WTC11 (cell line): ENCODE measurements around the gene SAMSN1. TPM values are rescaled to one million over a fixed set of nuclear protein-coding genes. Genes with fewer than 3 reads are reported as not detected.

Source experiments
- ATAC-seq: fragments of 200-7000 bp; cut with Tn5 transposase; 2 replicates; pipeline ENCODE4 v1.10.0; 2021; ENCODE audit warnings: mild to moderate bottlenecking, moderate library complexity
- CTCF ChIA-PET: fragments of 300-600 bp; sonication (Branson Sonifier 250); formaldehyde crosslinking; loops from one replicate; lab custom pipeline; 2021; ENCODE audit warnings: antibody characterized with exemption; lab: Charles Lee
- POLR2A ChIA-PET: fragments of 350-600 bp; sonication (Branson Sonifier 250); formaldehyde crosslinking; loops from one replicate; lab custom pipeline; 2021; ENCODE audit warnings: antibody characterized with exemption; lab: Charles Lee
- DNase-seq: peaks from one replicate; pipeline ENCODE4 v3.0.0; 2021; ENCODE audit warnings: low spot score
- H3K27ac Mint-ChIP-seq: 2 replicates; pipeline ENCODE4 v1.8.0; 2021; ENCODE audit warnings: mixed read lengths
- H3K27me3 Mint-ChIP-seq: 2 replicates; pipeline ENCODE4 v1.8.0; 2021; ENCODE audit warnings: low read depth, mild to moderate bottlenecking, moderate library complexity, mixed read lengths
- H3K36me3 Mint-ChIP-seq: 2 replicates; pipeline ENCODE4 v1.8.0; 2021; ENCODE audit warnings: mixed read lengths
- H3K4me1 Mint-ChIP-seq: 2 replicates; pipeline ENCODE4 v1.8.0; 2022; ENCODE audit warnings: mixed read lengths
- H3K4me3 Mint-ChIP-seq: 2 replicates; pipeline ENCODE4 v1.8.0; 2021; ENCODE audit warnings: mild to moderate bottlenecking, moderate library complexity, mixed read lengths
- H3K9me3 Mint-ChIP-seq: 2 replicates; pipeline ENCODE4 v1.8.0; 2021; ENCODE audit warnings: mixed read lengths
- ATF1 ChIP-seq: sonication (generic); formaldehyde crosslinking; IDR thresholded peaks from 2 replicates; pipeline ENCODE4 v1.8.1; 2023; ENCODE audit warnings: mild to moderate bottlenecking, moderate library complexity, missing genetic modification reagents
- CREM ChIP-seq: sonication (generic); formaldehyde crosslinking; IDR thresholded peaks from 2 replicates; pipeline ENCODE4 v1.8.1; 2022; ENCODE audit warnings: mild to moderate bottlenecking, missing genetic modification reagents, moderate library complexity
- E2F1 ChIP-seq: sonication (generic); formaldehyde crosslinking; IDR thresholded peaks from 2 replicates; pipeline ENCODE4 v1.8.0; 2022; ENCODE audit warnings: mild to moderate bottlenecking, missing genetic modification reagents
- EMX1 ChIP-seq: fragments of 250-450 bp; sonication (Bioruptor Pico); IDR thresholded peaks from 2 replicates; pipeline ENCODE4 v1.8.0; 2021; ENCODE audit warnings: mild to moderate bottlenecking
- ETV6 ChIP-seq: sonication (generic); formaldehyde crosslinking; IDR thresholded peaks from 2 replicates; pipeline ENCODE4 v1.8.1; 2022; ENCODE audit warnings: mild to moderate bottlenecking, missing genetic modification reagents
- FOXJ3 ChIP-seq: sonication (generic); formaldehyde crosslinking; IDR thresholded peaks from 2 replicates; pipeline ENCODE4 v1.9.0; 2021; ENCODE audit warnings: missing genetic modification reagents, mild to moderate bottlenecking, borderline replicate concordance
- OVOL2 ChIP-seq: fragments of 250-450 bp; sonication (Bioruptor Pico); IDR thresholded peaks from 2 replicates; pipeline ENCODE4 v1.9.0; 2021; ENCODE audit warnings: mild to moderate bottlenecking, borderline replicate concordance
- PRRX2 ChIP-seq: fragments of 250-450 bp; sonication (Bioruptor Pico); IDR thresholded peaks from 2 replicates; pipeline ENCODE4 v1.8.0; 2021; ENCODE audit warnings: mild to moderate bottlenecking
- SOX15 ChIP-seq: fragments of 250-450 bp; sonication (Bioruptor Pico); IDR thresholded peaks from 2 replicates; pipeline ENCODE4 v1.9.0; 2021; ENCODE audit warnings: mild to moderate bottlenecking
- SP1 ChIP-seq: sonication (generic); formaldehyde crosslinking; conservative IDR thresholded peaks from 2 replicates; pipeline ENCODE4 v1.8.1; 2022; ENCODE audit warnings: missing genetic modification reagents
- ZBTB21 ChIP-seq: sonication (generic); formaldehyde crosslinking; IDR thresholded peaks from 2 replicates; pipeline ENCODE4 v1.8.1; 2023; ENCODE audit warnings: mild to moderate bottlenecking, missing genetic modification reagents, borderline replicate concordance
- ZNF121 ChIP-seq: sonication (generic); formaldehyde crosslinking; IDR thresholded peaks from 2 replicates; pipeline ENCODE4 v1.8.0; 2023; ENCODE audit warnings: missing genetic modification reagents
- ZNF232 ChIP-seq: sonication (generic); formaldehyde crosslinking; IDR thresholded peaks from 2 replicates; pipeline ENCODE4 v1.8.0; 2022; ENCODE audit warnings: mild to moderate bottlenecking, missing genetic modification reagents
- ZNF423 ChIP-seq: fragments of 250-450 bp; sonication (Bioruptor Pico); IDR thresholded peaks from 2 replicates; pipeline ENCODE4 v2.1.2; 2022; ENCODE audit warnings: mild to moderate bottlenecking, moderate library complexity
- ZNF671 ChIP-seq: fragments of 250-450 bp; sonication (Bioruptor Pico); IDR thresholded peaks from 2 replicates; pipeline ENCODE4 v1.8.0; 2021; ENCODE audit warnings: mild to moderate bottlenecking
- total RNA-seq: library from RNA; stranded (reverse); gene quantifications from 3 replicates; pipeline ENCODE4 v1.2.3, GENCODE V29; 2021
- TF ChIP-seq, protein P1 (sequence below): sonication (generic); formaldehyde crosslinking; IDR thresholded peaks from 2 replicates; pipeline ENCODE4 v1.8.1; 2023; ENCODE audit warnings: mild to moderate bottlenecking, missing genetic modification reagents, moderate library complexity
- TF ChIP-seq, protein P2 (sequence below): fragments of 250-450 bp; sonication (Bioruptor Pico); IDR thresholded peaks from 2 replicates; pipeline ENCODE4 v2.1.2; 2022; ENCODE audit warnings: mild to moderate bottlenecking, moderate library complexity
- TF ChIP-seq, protein P3 (sequence below): sonication (generic); formaldehyde crosslinking; IDR thresholded peaks from 2 replicates; pipeline ENCODE4 v1.8.1; 2023; ENCODE audit warnings: mild to moderate bottlenecking, missing genetic modification reagents, borderline replicate concordance
- TF ChIP-seq, protein P4 (sequence below): sonication (generic); formaldehyde crosslinking; IDR thresholded peaks from 2 replicates; pipeline ENCODE4 v1.8.1; 2023; ENCODE audit warnings: mild to moderate bottlenecking, missing genetic modification reagents
- TF ChIP-seq, protein P5 (sequence below): fragments of 250-450 bp; sonication (Bioruptor Pico); IDR thresholded peaks from 2 replicates; pipeline ENCODE4 v1.8.0; 2021; ENCODE audit warnings: mild to moderate bottlenecking
- TF ChIP-seq, protein P6 (sequence below): sonication (generic); formaldehyde crosslinking; IDR thresholded peaks from 2 replicates; pipeline ENCODE4 v1.8.1; 2022; ENCODE audit warnings: missing genetic modification reagents, borderline replicate concordance

Gene SAMSN1
- total RNA-seq, 1 experiment from 2014 or later: 1.2 TPM

- no peak for TF ChIP-seq ZBTB21 (CRISPR knock-in tag)
- TF ChIP-seq, all 79 proteins: peak for 0
Observed at GRCh38 chr21:14486869-14487268, 59.2 kb downstream of the SAMSN1 start (continued).

DNA sequence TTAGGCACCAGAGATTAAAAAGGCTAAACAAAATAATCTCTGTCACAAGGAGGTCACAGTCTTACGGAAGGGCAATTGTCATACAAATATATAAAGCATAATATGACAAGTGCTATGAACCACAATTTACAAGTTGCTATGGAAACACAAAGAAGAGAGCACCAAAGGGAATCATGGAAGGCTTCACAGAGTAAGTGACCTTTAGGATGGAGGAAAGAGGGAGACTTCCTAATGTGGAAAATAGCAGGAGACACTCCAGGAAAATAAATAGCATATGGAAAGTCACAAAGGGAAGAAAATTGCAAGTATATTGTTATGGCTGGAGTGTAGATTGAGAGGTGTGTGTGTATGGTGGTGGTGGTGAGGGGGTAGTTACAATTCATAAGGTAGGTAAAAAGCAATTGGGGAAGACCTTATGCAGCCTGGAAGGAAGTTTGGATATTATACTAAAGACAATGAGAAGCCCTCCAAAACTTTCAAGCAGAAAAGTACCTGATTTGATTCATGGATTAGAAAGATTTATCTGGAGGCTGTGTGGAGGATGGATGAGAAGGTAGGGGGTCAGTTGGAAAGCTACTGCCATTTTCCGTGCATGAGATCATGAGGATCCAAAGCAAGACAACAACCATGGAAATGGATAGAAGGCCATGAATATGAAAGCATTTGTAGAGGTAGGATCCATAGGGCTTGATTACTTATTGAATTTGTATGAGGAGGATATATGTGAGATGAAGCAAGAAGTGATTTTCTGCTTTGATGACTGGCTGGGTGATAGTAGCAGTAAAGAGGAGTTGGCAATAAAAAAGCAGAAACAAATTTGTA lies 61.7 kb downstream of the SAMSN1 start:
- no peaks in the 10 kb centered on the region for H3K4me1 Mint-ChIP-seq
- no peaks in the 10 kb centered on the region for H3K27me3 Mint-ChIP-seq
- no peaks in the 10 kb centered on the region for H3K36me3 Mint-ChIP-seq
- H3K9me3 Mint-ChIP-seq: peaks cover 8% of the 10 kb centered on the region
- H3K27ac Mint-ChIP-seq: no peak overlapping the region
- ATAC-seq (no peak), DNase-seq (no peak)
- H3K4me3 Mint-ChIP-seq: no peak overlapping the region
- CTCF ChIA-PET: no interaction called here
- no peak for TF ChIP-seq SP1 (CRISPR knock-in tag)
- TF ChIP-seq ZNF121 (CRISPR knock-in tag): no peak
- no peak for TF ChIP-seq ZNF671 (CRISPR knock-in tag)
- TF ChIP-seq, protein P1, sequence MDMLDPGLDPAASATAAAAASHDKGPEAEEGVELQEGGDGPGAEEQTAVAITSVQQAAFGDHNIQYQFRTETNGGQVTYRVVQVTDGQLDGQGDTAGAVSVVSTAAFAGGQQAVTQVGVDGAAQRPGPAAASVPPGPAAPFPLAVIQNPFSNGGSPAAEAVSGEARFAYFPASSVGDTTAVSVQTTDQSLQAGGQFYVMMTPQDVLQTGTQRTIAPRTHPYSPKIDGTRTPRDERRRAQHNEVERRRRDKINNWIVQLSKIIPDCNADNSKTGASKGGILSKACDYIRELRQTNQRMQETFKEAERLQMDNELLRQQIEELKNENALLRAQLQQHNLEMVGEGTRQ (CRISPR knock-in tag): no peak
- TF ChIP-seq OVOL2 (CRISPR knock-in tag): no peak
- TF ChIP-seq, protein P2, sequence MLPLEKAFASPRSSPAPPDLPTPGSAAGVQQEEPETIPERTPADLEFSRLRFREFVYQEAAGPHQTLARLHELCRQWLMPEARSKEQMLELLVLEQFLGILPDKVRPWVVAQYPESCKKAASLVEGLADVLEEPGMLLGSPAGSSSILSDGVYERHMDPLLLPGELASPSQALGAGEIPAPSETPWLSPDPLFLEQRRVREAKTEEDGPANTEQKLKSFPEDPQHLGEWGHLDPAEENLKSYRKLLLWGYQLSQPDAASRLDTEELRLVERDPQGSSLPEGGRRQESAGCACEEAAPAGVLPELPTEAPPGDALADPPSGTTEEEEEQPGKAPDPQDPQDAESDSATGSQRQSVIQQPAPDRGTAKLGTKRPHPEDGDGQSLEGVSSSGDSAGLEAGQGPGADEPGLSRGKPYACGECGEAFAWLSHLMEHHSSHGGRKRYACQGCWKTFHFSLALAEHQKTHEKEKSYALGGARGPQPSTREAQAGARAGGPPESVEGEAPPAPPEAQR (CRISPR knock-in tag): no peak
- TF ChIP-seq, protein P3, sequence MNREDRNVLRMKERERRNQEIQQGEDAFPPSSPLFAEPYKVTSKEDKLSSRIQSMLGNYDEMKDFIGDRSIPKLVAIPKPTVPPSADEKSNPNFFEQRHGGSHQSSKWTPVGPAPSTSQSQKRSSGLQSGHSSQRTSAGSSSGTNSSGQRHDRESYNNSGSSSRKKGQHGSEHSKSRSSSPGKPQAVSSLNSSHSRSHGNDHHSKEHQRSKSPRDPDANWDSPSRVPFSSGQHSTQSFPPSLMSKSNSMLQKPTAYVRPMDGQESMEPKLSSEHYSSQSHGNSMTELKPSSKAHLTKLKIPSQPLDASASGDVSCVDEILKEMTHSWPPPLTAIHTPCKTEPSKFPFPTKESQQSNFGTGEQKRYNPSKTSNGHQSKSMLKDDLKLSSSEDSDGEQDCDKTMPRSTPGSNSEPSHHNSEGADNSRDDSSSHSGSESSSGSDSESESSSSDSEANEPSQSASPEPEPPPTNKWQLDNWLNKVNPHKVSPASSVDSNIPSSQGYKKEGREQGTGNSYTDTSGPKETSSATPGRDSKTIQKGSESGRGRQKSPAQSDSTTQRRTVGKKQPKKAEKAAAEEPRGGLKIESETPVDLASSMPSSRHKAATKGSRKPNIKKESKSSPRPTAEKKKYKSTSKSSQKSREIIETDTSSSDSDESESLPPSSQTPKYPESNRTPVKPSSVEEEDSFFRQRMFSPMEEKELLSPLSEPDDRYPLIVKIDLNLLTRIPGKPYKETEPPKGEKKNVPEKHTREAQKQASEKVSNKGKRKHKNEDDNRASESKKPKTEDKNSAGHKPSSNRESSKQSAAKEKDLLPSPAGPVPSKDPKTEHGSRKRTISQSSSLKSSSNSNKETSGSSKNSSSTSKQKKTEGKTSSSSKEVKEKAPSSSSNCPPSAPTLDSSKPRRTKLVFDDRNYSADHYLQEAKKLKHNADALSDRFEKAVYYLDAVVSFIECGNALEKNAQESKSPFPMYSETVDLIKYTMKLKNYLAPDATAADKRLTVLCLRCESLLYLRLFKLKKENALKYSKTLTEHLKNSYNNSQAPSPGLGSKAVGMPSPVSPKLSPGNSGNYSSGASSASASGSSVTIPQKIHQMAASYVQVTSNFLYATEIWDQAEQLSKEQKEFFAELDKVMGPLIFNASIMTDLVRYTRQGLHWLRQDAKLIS: no peak
- TF ChIP-seq ATF1 (CRISPR knock-in tag): no peak
- TF ChIP-seq SOX15 (CRISPR knock-in tag): no peak
- TF ChIP-seq FOXJ3: no peak
- TF ChIP-seq ZNF232 (CRISPR knock-in tag): no peak
- TF ChIP-seq, protein P4, sequence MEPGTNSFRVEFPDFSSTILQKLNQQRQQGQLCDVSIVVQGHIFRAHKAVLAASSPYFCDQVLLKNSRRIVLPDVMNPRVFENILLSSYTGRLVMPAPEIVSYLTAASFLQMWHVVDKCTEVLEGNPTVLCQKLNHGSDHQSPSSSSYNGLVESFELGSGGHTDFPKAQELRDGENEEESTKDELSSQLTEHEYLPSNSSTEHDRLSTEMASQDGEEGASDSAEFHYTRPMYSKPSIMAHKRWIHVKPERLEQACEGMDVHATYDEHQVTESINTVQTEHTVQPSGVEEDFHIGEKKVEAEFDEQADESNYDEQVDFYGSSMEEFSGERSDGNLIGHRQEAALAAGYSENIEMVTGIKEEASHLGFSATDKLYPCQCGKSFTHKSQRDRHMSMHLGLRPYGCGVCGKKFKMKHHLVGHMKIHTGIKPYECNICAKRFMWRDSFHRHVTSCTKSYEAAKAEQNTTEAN (CRISPR knock-in tag): no peak
- no peak for TF ChIP-seq ZNF423
- TF ChIP-seq E2F1 (CRISPR knock-in tag): no peak
- TF ChIP-seq EMX1 (CRISPR knock-in tag): no peak
- TF ChIP-seq, protein P5, sequence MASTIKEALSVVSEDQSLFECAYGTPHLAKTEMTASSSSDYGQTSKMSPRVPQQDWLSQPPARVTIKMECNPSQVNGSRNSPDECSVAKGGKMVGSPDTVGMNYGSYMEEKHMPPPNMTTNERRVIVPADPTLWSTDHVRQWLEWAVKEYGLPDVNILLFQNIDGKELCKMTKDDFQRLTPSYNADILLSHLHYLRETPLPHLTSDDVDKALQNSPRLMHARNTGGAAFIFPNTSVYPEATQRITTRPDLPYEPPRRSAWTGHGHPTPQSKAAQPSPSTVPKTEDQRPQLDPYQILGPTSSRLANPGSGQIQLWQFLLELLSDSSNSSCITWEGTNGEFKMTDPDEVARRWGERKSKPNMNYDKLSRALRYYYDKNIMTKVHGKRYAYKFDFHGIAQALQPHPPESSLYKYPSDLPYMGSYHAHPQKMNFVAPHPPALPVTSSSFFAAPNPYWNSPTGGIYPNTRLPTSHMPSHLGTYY (CRISPR knock-in tag): no peak
- TF ChIP-seq, protein P6, sequence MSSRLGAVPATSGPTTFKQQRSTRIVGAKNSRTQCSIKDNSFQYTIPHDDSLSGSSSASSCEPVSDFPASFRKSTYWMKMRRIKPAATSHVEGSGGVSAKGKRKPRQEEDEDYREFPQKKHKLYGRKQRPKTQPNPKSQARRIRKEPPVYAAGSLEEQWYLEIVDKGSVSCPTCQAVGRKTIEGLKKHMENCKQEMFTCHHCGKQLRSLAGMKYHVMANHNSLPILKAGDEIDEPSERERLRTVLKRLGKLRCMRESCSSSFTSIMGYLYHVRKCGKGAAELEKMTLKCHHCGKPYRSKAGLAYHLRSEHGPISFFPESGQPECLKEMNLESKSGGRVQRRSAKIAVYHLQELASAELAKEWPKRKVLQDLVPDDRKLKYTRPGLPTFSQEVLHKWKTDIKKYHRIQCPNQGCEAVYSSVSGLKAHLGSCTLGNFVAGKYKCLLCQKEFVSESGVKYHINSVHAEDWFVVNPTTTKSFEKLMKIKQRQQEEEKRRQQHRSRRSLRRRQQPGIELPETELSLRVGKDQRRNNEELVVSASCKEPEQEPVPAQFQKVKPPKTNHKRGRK (CRISPR knock-in tag): no peak
- no peak for TF ChIP-seq CREM (CRISPR knock-in tag)
- TF ChIP-seq ETV6 (CRISPR knock-in tag): no peak
- TF ChIP-seq PRRX2 (CRISPR knock-in tag): no peak
- TF ChIP-seq, all 79 proteins: peak for 0
- POLR2A ChIA-PET: no interaction called here
